GM23248 (cell line): ENCODE measurements around the gene SUMF1. TPM values are rescaled to one million over a fixed set of nuclear protein-coding genes. Genes with fewer than 3 reads are reported as not detected.

ENCODE experiments used
- DNase-seq: peaks from one replicate; pipeline ENCODE4 v3.0.0-alpha.2; 2015
- H2AFZ ChIP-seq: fragments of 200-600 bp; sonication (generic); 2 replicates; pipeline ENCODE4 v1.6.1; 2016; ENCODE audit warnings: antibody characterized with exemption
- H3F3A ChIP-seq: fragments of 200-600 bp; sonication (generic); 2 replicates; pipeline ENCODE4 v1.6.1; 2016; ENCODE audit warnings: mild to moderate bottlenecking, antibody characterized with exemption, mixed run types; ENCODE audit not compliant: insufficient read depth
- H3K27ac ChIP-seq: fragments of 200-600 bp; sonication (generic); 2 replicates; pipeline ENCODE4 v1.5.1; 2016; ENCODE audit warnings: mild to moderate bottlenecking
- H3K27me3 ChIP-seq: fragments of 200-600 bp; sonication (generic); replicated peaks from 2 replicates; pipeline ENCODE4 v1.6.1; 2016; ENCODE audit warnings: mild to moderate bottlenecking; ENCODE audit not compliant: insufficient read depth
- H3K36me3 ChIP-seq: fragments of 200-600 bp; sonication (generic); 2 replicates; pipeline ENCODE4 v1.6.1; 2016; ENCODE audit warnings: low read depth, mild to moderate bottlenecking
- H3K4me1 ChIP-seq: fragments of 200-600 bp; sonication (generic); 2 replicates; pipeline ENCODE4 v1.6.1; 2016; ENCODE audit warnings: mild to moderate bottlenecking; ENCODE audit not compliant: insufficient read depth
- H3K4me2 ChIP-seq: fragments of 200-600 bp; sonication (generic); one replicate; pipeline ENCODE4 v1.6.1; 2016; ENCODE audit warnings: mild to moderate bottlenecking; ENCODE audit not compliant: unreplicated experiment
- H3K4me3 ChIP-seq: fragments of 200-600 bp; sonication (generic); 2 replicates; pipeline ENCODE4 v1.5.1; 2016; ENCODE audit warnings: mild to moderate bottlenecking
- H3K79me2 ChIP-seq: fragments of 200-600 bp; sonication (generic); 2 replicates; pipeline ENCODE4 v1.6.1; 2016; ENCODE audit warnings: mild to moderate bottlenecking; ENCODE audit not compliant: insufficient read depth
- H3K9ac ChIP-seq: fragments of 200-600 bp; sonication (generic); 2 replicates; pipeline ENCODE4 v1.6.1; 2016; ENCODE audit warnings: mild to moderate bottlenecking
- H3K9me2 ChIP-seq: fragments of 200-600 bp; sonication (generic); 2 replicates; pipeline ENCODE4 v1.6.1; 2016; ENCODE audit warnings: mixed run types, mild to moderate bottlenecking, moderate library complexity; ENCODE audit not compliant: insufficient read depth
- H3K9me3 ChIP-seq: fragments of 200-600 bp; sonication (generic); one replicate; pipeline ENCODE4 v1.6.1; 2017; ENCODE audit warnings: low read depth
- H4K20me1 ChIP-seq: fragments of 200-600 bp; sonication (generic); 2 replicates; pipeline ENCODE4 v1.6.0; 2016; ENCODE audit not compliant: insufficient read depth
- EZH2 ChIP-seq: fragments of 200-600 bp; sonication (generic); IDR thresholded peaks from 2 replicates; pipeline ENCODE4 v1.6.1; 2018; ENCODE audit warnings: antibody characterized with exemption, mild to moderate bottlenecking; ENCODE audit not compliant: insufficient read depth, poor library complexity, severe bottlenecking
- EZH2phosphoT487 ChIP-seq: fragments of 200-600 bp; sonication (generic); IDR thresholded peaks from 2 replicates; pipeline ENCODE4 v1.6.1; 2018; ENCODE audit warnings: antibody characterized with exemption, moderate library complexity, mild to moderate bottlenecking, low read depth; ENCODE audit not compliant: insufficient read depth
- WGBS, 2 experiments: methylation state at CpG; one replicate each; pipeline ENCODE4 v1.1.6; 2015 to 2017; ENCODE audit warnings: low lambda C conversion rate in 2 of 2, low coverage in 1 of 2; ENCODE audit errors: missing lambda C conversion rate in 2 of 2; 5-methylcytosine and 5-hydroxymethylcytosine counted together
- in situ Hi-C: fragments of 300-500 bp; cut with MboI; formaldehyde crosslinking; loops from 2 replicates; pipeline ENCODE4 v1.15.0; 2020
- polyA plus RNA-seq: library from polyadenylated mRNA; unstranded; fragments of >200 nt; fragmentation: Nextera tagmentation; extraction: Ambion mirVana; gene quantifications from 2 replicates; pipeline ENCODE4 v1.2.1, GENCODE V29; 2016
- total RNA-seq: library from RNA; depleted of rRNA; stranded (reverse); fragments of >200 nt; shearing (Covaris generic); gene quantifications from 2 replicates; pipeline ENCODE4 v1.2.3, GENCODE V29; 2014

Gene SUMF1
- total and polyA plus RNA-seq, 2 experiments from 2014 or later, result 55.3 to 88.1 TPM

DNA sequence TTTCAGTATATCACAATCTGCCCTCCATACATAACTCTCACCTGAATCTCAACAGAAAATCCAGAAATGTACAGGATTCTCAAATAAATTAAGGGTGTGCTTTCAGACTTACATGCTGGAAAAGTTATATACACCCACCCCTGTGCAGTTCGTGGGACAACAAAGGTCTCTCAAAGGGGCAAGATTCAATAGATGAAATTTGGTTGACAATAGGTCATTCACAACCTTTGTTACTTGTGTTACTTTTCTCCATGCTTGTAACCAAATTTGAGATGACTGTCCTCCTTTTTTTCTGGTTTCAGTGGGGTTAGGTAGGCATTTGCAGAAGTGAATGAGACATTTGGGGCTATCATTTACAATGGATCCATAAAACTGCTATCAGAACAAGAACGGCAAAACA, 91.2 kb downstream of the SUMF1 start:
- Histone ChIP-seq H4K20me1 (no peaks in the 10 kb centered on the region), H3K27me3 (no peaks in the 10 kb centered on the region), H3K27ac (no peak overlapping the region), H3K4me1 (no peaks in the 10 kb centered on the region), H3K4me2 (no peak overlapping the region), H3K79me2 (no peaks in the 10 kb centered on the region), H3K9me3 (no peaks in the 10 kb centered on the region), H3K36me3 (peaks cover 9% of the 10 kb centered on the region), H3K4me3 (no peak overlapping the region), H3K9me2 (no peaks in the 10 kb centered on the region), H3K9ac (no peak overlapping the region), H2AFZ (no peak overlapping the region), H3F3A (no peaks in the 10 kb centered on the region)
- WGBS, 2 experiments, result 94 to 98% methylated on average over 2 of the region's 2 CpGs
- DNase-seq, result no peak
- in situ Hi-C loops, result no loop called here
- no peak for TF ChIP-seq EZH2phosphoT487
- no peak for TF ChIP-seq EZH2

GRCh38 chr3:4373669-4374068, 93.4 kb downstream of the SUMF1 start:
- no peak overlapping the region for H2AFZ ChIP-seq
- TF ChIP-seq EZH2phosphoT487 (no peak), EZH2 (no peak)
- no peak overlapping the region for H3K27ac ChIP-seq
- in situ Hi-C loops, result no loop called here
- no peak overlapping the region for H3K9ac ChIP-seq
- peak; percentile 11 for DNase-seq
- peaks cover 9% of the 10 kb centered on the region for H3K36me3 ChIP-seq
- H3K9me3 ChIP-seq, result no peaks in the 10 kb centered on the region
- H3K4me3 ChIP-seq, result no peak overlapping the region
- H3K4me1 ChIP-seq, result no peaks in the 10 kb centered on the region
- H3K9me2 ChIP-seq, result no peaks in the 10 kb centered on the region
- H3K79me2 ChIP-seq, result no peaks in the 10 kb centered on the region
- no peak overlapping the region for H3K4me2 ChIP-seq
- no peaks in the 10 kb centered on the region for H3K27me3 ChIP-seq
- no peaks in the 10 kb centered on the region for H4K20me1 ChIP-seq
- H3F3A ChIP-seq, result no peaks in the 10 kb centered on the region

DNA sequence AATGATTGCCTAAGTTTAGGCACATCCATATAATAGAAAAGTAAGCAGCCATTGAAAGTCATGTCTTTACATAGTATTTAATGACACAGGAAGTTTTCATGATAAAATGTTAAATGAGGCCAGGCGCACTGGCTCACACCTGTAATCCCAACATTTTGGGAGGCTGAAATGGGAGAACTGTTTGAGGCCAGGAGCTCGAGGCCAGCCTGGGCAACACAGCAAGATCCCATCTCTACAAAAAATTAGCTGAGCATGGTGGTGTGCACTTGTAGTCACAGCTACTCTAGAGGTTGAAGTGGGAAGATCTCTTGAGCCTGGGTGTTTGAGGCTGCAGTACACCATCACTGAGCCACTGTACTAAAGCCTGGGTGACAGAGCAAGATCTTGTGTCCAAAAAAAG, 104.5 kb downstream of the SUMF1 start:
- Histone ChIP-seq H3K36me3 (no peaks in the 10 kb centered on the region), H3F3A (no peaks in the 10 kb centered on the region), H3K4me2 (no peak overlapping the region), H3K27me3 (no peaks in the 10 kb centered on the region), H3K4me1 (no peaks in the 10 kb centered on the region), H3K9me2 (no peaks in the 10 kb centered on the region), H3K9ac (no peak overlapping the region), H3K9me3 (no peaks in the 10 kb centered on the region), H3K79me2 (no peaks in the 10 kb centered on the region), H2AFZ (no peak overlapping the region), H4K20me1 (no peaks in the 10 kb centered on the region), H3K4me3 (no peak overlapping the region), H3K27ac (no peak overlapping the region)
- no peak for DNase-seq
- TF ChIP-seq EZH2, result no peak
- in situ Hi-C loops, result no loop called here
- 85 to 90% methylated on average over 2 of the region's 2 CpGs for WGBS, 2 experiments

DNA sequence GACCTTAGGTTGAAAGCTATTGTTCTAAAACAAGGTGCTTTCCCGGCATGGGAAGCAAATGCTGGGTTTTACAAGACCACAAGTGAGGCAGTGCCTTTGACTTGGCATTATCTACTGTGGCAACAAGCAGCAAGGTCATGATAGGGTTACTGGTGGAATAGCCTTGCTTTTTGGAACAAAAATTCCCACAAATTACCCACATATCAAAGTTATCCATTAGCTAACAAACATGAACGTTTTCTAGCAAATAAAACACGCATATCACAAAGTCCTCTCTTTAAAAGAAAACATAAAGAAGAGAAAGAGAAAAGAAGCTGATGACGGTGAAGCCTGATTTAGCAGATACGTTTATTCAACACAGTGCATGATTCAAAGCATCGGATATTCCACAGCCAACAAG, 106.3 kb downstream of the SUMF1 start:
- Histone ChIP-seq H3K36me3 (no peaks in the 10 kb centered on the region), H3K4me1 (0 out of 2 replicates have a peak, but pooled peaks cover 1% of the 10 kb centered on the region), H3K9me3 (no peaks in the 10 kb centered on the region), H3K27me3 (no peaks in the 10 kb centered on the region), H2AFZ (no peak overlapping the region), H3K9me2 (no peaks in the 10 kb centered on the region), H3K4me3 (no peak overlapping the region), H4K20me1 (no peaks in the 10 kb centered on the region), H3K79me2 (no peaks in the 10 kb centered on the region), H3F3A (no peaks in the 10 kb centered on the region), H3K4me2 (no peak overlapping the region), H3K27ac (no peak overlapping the region), H3K9ac (no peak overlapping the region)
- TF ChIP-seq EZH2phosphoT487 (no peak), EZH2 (no peak)
- DNase-seq, result no peak
- in situ Hi-C loops, result no loop called here
- WGBS, 2 experiments, result 78 to 80% methylated on average over 6 of the region's 6 CpGs

DNA sequence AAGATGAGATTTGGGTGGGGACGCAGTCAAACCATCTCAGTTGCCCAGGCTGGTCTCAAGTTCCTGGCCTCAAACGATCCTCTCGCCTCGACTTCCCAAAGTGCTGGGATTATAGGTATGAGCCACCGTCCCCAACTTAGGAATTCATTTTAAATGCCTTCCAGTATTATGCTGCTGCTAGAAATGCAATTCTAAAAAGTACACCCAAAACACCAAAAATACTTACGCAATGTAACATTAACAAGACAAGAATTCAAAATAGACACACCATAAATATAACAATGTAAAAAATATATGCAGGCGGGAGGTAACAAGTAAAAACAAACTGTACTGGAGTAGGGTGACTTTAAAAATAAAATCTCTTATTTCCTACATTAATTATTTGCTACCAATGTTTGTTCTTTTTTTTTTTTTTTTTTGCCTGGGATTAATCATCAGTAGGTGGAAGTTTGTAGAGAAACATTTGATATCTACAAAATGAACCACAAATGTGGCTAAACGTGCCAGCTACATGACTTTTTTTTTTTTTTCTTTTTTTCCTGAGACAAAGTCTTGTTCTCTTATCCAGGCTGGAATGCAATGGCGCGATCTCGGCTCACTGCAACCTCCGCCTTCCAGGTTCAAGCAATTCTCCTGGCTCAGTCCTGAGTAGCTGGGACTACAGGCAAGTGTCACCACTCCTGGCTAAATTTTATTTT, 107.1 kb downstream of the SUMF1 start:
- no peak overlapping the region for H3K4me3 ChIP-seq
- no peaks in the 10 kb centered on the region for H3K9me2 ChIP-seq
- WGBS, 2 experiments, result 94 to 96% methylated on average over 12 of the region's 12 CpGs
- H2AFZ ChIP-seq, result no peak overlapping the region
- TF ChIP-seq EZH2phosphoT487 (no peak), EZH2 (no peak)
- H3K79me2 ChIP-seq, result no peaks in the 10 kb centered on the region
- H3F3A ChIP-seq, result no peaks in the 10 kb centered on the region
- no peak for DNase-seq
- H4K20me1 ChIP-seq, result no peaks in the 10 kb centered on the region
- H3K4me2 ChIP-seq, result no peak overlapping the region
- in situ Hi-C loops, result no loop called here
- no peaks in the 10 kb centered on the region for H3K27me3 ChIP-seq
- H3K4me1 ChIP-seq, result 0 out of 2 replicates have a peak, but pooled peaks cover 4% of the 10 kb centered on the region
- H3K27ac ChIP-seq, result no peak overlapping the region
- H3K9ac ChIP-seq, result no peak overlapping the region
- H3K9me3 ChIP-seq, result no peaks in the 10 kb centered on the region
- no peaks in the 10 kb centered on the region for H3K36me3 ChIP-seq
